NCI-H748 treated with DMSO at 0.1 percent for 48 hours (cell line): Measurements from ENCODE around the gene ISG20.

ENCODE experiments used
- DNase-seq: peaks from one replicate; lab custom pipeline; 2025; lab: John Stamatoyannopoulos, UW

The ISG20 gene

GRCh38 chr15:88654430-88655102, 15.8 kb downstream of the ISG20 start:
- no peak for DNase-seq

GRCh38 chr15:88655103-88655553, 16.3 kb downstream of the ISG20 start:
- no peak for DNase-seq

DNA sequence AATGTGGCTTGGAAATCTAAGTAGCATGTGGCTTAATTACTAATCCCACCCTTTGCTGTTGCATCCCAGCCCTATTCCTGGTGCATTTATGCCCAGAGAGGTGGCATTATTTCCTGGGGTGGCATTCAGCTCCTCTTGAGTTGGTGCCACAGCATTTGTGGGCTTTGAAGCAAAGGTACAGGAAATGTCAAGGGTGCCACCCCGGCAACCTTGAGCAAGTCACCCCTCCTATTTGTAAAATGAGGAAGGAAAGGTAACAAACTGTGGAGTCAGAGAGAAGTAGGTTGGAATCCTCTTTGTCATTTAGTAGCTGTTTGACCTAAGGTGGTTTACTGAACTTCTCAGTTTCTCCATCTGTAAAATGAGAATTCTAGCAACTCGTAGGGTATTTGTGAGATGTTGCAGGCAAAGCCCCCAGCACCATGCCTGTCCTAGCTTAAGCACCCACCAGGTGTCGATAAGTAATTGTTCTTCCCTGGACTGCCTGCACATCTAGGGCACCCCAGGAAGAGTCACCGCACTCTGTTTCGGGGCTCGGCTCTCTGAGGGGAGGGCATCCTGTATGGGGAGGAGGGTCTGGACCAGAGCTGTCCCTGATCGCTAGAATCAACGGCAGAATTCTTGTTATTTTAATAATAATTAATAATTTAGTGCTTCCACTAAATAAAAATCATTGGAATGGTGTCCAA, 17.1 kb downstream of the ISG20 start:
- DNase-seq = no peak

- no peak for DNase-seq
Observed at GRCh38 chr15:88656760-88657221, 18.0 kb downstream of the ISG20 start.

GRCh38 chr15:88657326-88658069, 18.7 kb downstream of the ISG20 start:
- no peak for DNase-seq

- no peak for DNase-seq
Observed at GRCh38 chr15:88658070-88658965, 19.5 kb downstream of the ISG20 start.

GRCh38 chr15:88658972-88659931, 20.4 kb downstream of the ISG20 start:
- DNase-seq = no peak

- no peak for DNase-seq
Observed at GRCh38 chr15:88661041-88661700, 22.4 kb downstream of the ISG20 start.

- no peak for DNase-seq
Observed at GRCh38 chr15:88661761-88662556, 23.1 kb downstream of the ISG20 start.

DNA sequence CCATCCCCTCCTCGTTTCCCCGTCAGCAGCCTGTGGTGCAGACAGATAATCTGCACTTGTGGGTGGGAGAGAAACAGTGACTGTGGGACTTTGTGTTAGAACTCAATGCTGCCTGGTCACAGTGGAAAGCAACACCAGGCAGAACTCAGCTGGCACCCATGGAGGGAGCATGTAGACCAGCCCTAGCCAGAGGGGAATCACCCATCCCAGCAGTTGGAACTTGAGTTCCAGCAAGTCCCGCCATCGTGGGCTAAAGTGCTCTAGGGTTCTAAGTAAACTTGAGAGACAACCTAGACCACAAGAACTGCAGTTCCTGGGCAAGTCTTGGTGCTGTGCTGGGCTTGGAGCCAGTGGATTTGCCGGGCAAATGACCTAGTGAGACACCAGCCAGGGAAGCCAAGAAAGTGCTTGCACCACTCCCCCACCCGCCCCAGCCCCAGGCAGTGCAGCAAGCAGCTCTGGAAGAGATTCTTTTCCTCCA, 24.4 kb downstream of the ISG20 start:
- no peak for DNase-seq

DNA sequence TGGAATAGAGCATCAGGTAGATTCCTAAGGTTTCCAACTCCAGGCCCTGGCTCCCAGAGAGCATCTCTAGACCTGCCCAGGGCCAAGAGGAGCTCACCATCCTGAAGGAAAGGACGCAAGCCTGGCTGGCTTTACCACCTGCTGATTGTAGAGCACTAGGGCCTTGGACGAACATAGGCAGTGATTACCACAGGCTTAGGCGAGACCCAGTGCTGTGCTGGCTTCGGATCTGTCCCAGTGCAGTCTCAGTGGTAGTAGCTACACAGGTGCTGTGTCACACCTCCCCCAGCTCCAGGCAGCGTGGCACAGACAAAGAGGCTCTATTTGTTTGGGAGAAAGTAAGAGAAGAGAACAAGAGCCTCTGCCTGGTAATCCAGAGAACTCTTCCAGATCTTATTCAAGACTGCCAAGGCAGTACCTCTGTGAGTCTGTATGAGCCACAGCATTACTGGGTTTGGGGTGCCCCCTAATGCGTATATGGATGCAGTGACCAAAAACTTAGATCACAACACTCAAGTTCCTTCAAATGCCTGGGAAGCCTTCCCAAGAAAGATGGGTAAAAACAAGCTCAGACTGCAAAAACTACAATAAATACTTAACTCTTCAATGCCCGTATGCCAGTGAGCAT, 25.4 kb downstream of the ISG20 start:
- no peak for DNase-seq

- no peak for DNase-seq
Observed at GRCh38 chr15:88674661-88675060, 35.8 kb downstream of the ISG20 start.

GRCh38 chr15:88678755-88679154, 39.9 kb downstream of the ISG20 start:
- DNase-seq = no peak

DNA sequence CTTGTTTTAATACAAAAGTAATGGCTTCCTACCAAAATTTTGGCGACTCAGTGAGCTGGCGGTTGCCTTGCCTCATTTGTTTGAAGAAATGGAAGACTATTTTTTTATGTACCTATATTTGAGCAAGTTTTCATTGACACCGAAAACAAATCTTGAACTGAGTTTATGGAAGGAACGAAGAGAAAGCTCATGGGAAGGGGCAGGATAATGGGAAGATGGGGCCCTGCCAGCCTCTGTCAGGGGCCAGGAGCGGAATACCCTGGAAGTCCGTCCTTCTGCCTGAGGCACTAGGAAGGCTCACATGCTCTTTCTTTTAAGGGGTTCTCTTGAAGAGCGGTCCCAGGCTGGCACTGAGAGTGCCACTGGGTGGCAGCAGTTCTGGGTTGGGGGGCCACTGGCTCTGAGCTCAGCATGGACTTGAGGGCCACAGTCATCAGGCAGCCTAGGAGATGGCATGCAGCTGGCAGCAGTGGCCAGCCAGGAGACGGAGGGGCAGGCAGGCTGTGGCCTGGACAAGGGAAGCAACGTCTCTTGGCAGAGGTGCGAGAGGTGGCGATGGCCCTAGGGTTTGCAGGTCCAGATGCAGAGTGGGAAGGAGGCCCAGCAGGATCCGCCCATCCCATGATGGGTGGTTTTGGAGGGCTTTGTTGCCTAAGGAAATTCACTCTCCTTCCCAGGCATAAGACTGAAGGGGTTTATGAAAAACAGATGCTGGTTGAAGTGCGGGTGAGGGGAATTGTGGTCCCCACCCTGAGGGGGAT, 41.6 kb downstream of the ISG20 start:
- no peak for DNase-seq

GRCh38 chr15:88681610-88682221, 42.9 kb downstream of the ISG20 start:
- DNase-seq = no peak

DNA sequence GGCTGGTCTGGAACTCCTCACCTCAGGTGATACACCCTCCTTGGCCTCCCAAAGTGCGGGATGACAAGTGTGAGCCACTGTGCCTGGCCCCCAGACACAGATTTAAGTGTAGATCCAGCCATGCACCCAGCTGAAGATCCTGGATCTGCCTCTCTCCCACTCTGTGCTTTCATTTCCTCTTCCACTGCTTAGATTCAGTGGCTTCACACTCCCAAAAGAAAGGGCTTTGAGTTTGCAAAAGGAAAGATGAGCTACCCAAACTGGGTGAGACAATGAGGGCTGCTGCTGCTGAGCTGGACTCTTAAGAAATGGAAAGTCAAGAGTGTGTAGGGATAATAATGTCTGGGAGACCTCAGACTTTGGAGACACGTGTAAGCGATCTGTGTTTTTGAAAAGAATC, 45.5 kb downstream of the ISG20 start:
- DNase-seq = no peak

DNA sequence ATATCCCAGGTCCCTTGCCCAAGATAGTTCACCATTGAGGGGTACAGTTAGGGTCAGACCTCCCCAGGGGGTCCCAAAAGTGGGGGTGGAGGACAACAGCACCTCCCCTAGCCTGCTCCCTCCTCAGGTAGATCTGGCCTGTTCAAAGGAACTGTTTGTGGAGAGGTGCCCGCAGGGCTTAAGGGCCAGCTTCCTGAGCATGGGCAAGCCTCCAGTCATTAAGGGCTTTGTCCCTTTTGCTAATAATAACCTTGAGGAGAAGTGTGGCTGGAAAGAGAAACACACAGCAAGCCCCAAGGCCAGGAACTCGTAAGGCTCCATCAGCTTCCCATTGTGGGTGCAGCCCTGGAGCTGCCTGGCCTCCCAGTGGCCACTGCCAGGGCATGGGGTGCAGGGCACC, 47.4 kb downstream of the ISG20 start:
- no peak for DNase-seq
